GM12891 (cell line): ENCODE results near the gene FAM117B.

ENCODE experiments used
- POLR2A ChIP-seq: IDR thresholded peaks from 2 replicates; pipeline ENCODE4 v1.6.1; 2011; ENCODE audit warnings: low read depth, low read length, control low read depth
- POLR2AphosphoS5 ChIP-seq: IDR thresholded peaks from 2 replicates; pipeline ENCODE4 v1.6.1; 2011; ENCODE audit warnings: low read depth, low read length, control low read depth

DNA sequence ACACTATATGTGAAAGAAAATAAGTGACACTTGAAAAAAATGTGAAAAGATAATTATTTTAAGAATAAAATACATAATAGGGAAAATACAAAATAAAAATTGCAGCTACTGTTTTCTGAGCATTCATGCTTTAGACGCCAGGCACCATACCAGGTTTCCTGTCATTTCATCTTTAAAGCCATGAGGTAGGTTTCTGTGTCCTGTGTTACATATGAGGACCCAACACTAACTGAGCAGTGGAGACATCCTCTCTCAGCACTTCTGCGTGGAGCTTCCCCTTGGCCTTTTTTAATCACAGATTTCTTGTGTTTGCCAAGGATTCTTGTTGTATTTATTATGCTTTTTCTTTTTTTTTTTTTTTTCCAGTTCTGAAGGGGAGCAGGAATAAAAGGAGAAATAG lies 117.3 kb downstream of the FAM117B start:
- no peak for TF ChIP-seq POLR2AphosphoS5
- TF ChIP-seq POLR2A: no peak
